Putamen (tissue), 1 donor: ENCODE data around the gene DCAF6.

Experiments
- DNase-seq: peaks from one replicate; pipeline ENCODE4 v3.0.0-alpha.2; 2016; ENCODE audit warnings: low spot score

The DCAF6 gene

DNA sequence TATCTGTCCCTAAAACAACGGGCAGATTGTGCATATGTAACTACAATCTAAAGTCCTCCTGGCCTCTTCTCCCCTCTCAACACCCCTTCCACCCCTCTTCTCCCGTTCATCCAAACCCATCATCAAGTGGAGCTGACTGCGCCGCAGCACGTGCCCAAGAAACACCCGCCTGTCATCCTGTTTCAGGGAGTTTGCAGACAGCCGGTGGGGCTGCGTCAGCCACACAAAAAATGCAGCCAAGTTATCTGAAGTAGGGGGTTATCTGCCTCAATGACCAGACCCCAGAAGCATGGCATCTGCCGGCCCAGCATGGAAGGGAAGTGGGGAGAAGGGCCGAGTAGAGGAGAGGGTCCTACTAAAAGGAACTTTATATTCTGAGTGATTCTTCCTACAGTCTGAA lies 151.2 kb downstream of the DCAF6 start:
- no peak for DNase-seq

DNA sequence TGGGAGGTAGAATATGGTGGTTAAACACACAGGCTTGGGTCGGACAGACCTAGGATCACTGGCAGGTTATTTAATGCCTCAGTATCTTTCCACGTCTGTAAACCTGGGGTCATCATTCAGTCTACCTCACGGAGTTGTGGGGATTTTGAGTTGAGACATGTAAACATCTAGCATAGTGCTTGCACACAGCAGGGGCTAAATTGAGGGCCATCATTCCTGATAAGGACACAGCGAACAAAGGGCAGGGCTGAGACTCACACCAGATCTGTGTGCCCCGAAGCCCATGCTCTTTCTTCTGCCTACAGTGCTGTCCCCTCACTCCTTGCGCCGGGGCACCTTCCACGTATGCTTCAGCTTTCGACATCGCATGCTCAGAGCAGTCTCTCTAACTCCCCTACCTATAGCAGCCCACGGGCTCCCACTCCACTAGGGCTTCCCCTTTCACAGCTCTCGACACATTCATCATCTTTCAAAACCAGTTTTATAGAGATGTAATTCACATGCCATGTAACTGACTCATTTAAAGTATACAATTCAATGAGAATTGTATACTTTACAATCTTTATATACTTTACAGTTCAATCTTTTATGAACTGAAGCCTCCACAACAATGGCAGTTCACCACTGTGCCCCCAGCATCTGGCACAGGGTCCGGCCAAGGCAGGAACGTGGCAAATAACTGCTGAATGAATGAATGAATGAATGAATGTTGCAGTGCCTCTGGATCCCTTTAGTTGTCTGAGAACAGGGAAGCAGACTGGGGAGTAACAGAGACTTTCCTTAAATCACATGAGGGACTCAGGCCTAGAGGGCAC lies 152.2 kb downstream of the DCAF6 start:
- no peak for DNase-seq

DNA sequence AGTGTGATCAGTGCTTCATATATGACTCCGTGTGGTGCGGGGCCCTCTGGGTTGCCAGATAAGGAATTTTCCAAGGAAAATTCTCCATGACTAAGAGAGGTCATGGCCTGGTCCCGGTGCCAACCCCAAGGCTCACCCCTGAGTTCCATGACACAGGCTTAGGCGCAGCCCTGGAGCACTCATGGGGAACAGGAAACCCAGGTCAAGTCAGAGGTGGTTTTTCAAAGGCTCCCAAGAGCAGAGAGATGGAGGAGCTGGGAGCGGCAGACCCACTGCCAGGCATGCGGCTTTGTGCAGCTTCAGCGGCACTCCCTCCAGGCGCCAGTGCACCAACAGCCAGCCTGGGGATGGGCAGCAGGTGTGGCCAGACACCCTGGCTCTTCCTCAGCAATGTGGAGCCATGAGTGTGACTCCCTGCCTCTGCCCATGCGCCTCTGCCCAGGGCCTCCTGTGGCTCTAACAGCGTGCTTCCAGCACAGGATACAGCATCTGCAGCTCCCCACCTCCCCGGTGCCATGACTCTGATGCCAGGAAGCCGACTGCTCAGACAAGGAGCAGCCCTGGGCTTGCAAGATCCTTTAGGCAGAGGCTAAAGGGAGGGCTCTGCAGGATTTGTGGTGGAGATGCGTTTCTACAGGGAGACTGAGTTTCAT lies 153.0 kb downstream of the DCAF6 start:
- DNase-seq: no peak

DNA sequence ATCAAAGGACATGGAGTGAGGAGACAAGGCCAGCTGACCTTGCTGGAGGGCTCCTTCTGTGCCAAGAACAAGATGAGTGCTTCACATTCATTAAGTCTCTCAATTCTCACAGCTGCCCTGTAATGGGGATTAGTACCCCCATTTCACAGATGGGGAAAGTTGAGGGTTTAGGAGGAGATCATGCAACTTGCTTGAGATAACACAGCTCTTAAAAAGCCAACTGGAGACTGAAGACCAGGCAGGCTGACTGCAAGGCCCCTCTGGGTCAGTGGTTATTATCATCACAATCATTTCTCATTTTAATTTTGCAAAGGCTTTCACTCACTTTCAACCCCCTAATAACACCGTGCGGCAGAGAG lies 153.5 kb downstream of the DCAF6 start:
- DNase-seq: no peak

DNA sequence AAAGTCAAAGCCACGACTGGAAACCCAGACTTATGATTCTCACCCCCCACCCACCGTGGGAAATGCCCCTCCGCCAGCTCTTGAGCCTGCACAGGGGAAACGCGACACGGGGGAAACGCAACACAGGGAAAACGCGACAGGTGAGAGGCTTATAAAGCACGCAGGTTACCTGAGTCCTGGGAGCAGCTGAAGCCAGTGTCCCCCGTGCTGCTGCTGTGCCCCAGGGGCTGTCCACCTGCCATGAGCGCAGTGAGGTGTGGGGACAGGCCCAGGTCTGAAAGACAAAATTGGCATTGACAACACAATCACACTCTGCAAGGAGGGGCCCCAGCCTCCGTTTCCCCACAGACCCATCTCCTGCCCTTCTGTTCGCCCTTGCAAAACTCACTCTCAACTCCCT lies 153.9 kb downstream of the DCAF6 start:
- no peak for DNase-seq

DNA sequence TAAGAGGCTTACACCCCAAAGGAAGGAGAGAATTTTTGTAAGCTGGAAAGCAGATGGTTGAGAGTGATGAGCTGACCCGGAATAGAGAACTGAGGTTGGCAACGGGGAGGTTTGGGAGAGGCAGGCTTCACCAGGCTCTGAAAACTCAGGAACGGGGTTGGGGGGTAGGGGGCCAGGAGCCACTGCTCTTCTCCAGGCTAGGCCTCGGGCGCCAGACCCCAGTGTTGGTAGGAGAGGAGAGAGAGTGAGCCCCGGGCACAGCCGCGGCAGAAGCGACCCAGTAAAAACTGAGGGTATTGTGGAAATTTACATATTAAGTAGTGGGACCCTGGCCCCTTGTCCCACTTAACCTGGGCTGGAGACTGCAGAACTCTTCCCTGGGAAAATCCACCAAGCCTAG lies 154.6 kb downstream of the DCAF6 start:
- DNase-seq: no peak

DNA sequence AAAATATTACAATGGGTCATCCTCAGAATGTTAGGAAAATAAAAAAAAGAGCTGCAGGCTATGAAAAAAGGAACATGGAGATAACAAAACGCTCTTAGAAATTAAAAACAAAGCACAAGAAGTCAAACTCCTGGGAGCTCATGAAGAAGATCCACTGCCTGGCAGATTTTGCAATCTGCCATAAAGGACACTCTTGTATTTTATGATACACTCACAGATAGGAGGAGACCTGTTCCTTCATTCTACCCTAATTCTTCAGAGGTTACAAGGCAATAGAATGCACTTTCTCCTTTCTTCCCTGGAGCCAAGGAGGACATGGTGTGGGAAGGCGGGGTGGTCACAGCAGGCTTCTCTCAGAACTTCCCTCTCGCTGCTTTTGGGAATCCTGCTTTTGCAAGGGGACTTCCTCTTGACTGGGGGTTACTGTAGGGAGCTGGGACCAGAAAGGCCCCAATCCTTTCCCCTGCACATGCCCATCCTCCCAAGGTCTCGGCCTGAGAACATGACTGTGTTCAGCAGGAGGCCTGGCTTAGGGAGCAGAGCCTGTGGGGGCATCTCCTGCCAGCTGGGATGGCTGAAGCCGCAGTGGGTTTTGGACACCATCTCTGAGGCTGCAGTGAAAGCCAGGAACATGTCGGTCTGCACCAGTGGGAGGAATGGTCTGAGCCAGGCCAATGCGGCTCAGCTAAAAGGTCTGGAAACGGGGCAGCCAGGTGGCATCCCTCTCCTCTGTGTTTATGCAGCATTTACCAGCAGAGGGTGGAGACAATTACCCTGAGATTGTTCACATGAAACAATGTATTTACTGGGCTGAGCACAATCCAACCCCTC lies 155.5 kb downstream of the DCAF6 start:
- no peak for DNase-seq

DNA sequence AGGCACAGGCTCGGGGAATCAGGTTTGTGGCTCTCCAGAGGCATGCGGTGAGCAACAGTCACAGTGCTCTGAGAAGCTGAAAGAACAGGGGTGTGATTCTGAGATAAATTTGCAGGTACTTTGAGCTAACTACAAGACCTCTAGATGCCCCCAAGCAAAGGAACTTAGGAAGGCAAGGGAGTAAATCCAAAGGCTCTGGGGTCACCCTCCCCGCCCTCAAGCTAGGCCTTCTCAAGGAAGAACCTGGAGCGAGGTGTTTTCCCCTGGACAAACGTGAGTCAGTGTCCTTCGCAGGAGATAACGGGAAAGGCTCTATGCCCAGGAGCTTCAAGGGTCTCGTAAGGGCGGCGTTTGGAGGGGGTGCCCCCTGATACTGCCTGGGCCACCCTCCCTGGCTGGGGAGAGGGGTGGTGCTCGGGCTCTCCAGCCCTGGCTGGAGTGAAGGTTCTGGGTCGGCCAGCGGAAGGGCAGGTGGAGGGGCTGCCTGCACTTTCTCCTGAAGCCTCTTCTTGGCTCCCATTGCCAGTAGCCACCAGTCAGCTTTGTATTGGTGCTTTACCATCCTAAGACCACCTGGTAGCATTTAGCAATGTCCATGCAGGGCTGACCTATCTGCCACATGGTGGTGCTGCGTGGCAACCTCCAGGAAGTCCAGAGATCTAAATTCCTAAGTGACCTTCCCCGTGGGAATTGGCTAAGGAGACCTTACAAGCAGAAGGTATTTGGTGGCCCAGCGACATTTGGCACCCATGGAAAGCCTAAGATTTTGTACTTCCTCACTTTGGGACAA lies 156.3 kb downstream of the DCAF6 start:
- DNase-seq: no peak

DNA sequence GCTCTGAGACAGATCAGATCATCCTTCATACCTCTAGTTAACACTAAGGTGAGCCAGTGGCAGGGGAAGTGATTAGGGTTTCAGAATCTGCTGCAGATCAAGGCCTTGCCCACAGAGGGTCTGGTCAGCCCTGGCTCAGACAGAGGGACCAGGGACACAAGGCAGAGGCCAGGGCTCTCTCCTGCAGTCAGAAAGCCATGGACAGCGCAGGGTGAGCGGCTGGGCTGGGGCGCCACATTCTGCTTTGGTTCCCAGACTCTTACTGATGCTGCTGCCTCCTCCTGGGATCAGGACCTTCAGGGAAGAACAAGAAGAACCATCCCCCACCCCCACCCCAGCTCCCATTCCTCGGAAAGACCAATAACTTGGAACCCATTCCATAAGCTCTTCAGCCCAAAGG lies 157.1 kb downstream of the DCAF6 start:
- no peak for DNase-seq

DNA sequence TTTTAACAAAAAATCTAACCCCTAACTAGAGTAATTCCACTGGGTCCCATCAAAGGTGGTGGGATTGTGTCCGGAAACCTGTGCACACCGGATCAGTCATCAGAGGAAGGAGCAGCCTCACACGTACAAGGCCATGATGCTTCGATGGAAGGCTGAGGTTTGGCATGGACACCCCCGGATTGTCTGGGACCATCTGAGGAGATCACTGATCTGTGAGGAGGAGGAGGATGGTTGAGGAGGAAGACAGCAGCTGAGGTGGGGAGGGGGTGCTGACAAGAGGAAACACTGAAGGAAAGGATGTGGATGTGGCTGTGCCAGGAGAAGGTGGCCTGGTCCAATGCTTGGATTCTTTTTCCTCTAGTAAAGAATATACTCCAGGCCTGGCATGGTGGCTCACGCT lies 159.0 kb downstream of the DCAF6 start:
- DNase-seq: no peak

DNA sequence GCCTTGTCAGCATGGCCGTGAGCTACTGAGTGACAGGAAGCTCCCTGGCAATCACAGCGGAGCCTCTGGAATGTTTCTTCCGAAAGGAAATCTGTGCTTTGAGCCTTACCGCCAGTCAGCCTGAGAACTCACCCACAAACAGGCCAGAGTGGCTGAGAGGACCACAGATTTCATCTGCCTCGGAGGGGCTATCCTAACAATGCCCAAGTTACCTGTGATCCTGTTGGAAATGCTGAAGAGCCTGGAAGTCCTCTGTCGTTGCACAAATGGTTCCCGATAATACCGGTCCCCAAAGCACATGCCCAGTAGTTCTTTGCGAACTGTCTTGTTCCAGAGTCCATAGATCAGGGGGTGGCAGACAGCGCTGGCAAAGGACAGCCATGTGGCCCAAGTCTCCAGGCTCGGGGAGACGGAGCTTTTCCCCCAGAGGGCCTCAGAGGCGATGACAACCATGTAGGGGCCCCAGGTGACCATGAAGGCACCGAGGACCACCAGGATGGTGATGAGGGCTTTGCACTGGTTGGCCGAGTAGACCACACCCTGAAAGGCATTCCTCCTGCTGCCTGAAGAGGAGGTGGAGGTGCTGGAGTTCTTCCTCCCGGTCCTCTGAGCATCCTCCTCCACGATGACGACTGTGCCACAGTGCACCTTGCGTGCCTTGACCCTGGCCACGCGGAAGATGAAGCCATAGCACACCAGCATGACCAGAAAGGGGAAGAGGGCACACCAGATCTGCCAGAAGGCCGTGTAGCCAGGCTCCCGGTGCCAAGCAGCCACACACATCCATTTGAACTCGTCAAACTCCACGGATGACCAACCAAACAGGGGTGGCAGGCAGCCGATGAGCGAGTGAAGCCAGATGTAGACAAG lies 160.0 kb downstream of the DCAF6 start:
- DNase-seq: no peak

DNA sequence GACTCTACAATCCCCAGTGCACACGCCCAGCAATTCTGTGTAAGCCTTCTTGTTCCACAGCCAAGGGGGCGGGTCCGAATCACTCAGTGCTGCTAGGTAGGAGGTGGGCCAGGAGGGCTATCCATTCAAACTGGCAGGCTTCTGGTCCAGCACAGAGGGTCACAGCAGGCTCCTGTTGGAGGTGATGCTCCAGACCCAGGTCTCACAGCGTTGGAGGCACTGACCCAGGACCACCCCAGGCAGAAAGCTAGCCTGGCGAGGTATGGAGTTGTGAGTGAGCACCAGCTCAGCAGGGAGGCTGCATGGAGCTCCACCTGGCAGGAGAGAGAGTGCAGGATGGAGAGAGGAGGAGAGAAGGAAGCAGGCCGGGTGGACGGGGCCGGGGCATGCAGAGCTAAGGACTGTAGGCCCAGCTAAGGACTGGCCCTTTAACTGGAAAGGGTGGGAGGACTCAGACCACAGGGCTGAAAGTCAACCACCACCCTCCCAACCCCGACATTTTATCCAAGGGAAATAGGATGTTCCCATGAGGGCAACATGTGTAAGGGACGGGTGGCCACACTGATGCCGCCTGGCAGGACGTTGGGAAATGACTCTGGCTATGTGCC lies 161.5 kb downstream of the DCAF6 start:
- DNase-seq: no peak

DNA sequence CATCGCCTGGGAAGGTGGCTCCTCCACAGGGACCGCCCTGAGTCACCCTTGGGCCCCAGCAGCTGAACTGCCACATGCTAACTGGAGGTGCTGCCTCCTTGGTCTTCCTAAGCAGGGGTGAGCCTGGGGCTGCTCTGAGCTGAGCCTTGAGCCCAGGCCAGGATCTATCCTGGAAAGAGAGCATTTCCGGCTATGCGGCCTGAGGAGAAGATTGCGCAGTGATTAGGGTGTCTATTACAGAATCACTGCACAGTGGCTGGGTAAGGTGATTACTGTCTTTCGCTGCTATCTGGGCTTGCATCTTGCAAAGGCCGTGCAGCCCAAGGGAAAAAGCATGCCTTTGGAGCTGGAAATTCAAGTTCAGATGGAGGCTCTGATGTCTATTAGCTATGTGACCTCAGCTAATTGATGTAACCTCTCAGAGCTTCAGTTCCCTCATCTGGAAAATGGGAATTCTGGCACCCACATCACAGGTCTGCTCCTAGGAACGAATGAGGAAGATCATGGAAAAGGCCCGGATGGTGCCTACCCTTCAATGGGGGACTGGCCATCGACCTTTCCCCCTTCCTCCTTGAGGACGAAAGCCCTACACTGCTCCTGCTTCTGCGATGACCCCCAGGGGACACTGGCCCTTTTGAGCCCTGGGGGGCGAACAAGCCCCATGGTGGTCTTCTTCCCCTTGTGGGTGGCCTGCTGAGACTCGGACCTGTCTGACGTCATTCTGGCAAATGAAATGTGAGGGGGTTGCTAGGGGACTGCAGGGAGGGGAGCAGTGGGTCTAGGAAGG lies 162.2 kb downstream of the DCAF6 start:
- no peak for DNase-seq

DNA sequence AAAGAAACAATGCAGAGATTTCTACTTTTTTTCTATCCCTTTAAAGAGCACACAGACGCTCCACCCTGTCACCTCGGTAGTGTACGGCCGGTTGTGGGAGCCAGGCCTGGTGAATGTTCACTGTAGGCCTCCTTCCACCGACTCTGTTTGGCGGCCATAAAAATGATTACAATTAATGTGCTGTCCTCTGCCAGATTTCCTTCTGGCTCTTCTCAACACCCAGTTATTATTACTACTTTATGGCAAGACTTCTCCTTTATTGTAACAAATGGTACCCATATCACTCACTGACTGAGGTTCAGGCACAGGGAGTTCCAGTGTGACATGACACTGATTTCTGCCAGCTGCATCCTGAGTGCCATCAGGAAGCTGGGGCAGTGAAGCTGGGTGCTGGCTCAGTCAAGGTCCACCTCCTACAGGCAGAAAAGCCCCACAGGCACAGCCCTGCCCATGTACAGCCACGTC lies 162.9 kb downstream of the DCAF6 start:
- no peak for DNase-seq

DNA sequence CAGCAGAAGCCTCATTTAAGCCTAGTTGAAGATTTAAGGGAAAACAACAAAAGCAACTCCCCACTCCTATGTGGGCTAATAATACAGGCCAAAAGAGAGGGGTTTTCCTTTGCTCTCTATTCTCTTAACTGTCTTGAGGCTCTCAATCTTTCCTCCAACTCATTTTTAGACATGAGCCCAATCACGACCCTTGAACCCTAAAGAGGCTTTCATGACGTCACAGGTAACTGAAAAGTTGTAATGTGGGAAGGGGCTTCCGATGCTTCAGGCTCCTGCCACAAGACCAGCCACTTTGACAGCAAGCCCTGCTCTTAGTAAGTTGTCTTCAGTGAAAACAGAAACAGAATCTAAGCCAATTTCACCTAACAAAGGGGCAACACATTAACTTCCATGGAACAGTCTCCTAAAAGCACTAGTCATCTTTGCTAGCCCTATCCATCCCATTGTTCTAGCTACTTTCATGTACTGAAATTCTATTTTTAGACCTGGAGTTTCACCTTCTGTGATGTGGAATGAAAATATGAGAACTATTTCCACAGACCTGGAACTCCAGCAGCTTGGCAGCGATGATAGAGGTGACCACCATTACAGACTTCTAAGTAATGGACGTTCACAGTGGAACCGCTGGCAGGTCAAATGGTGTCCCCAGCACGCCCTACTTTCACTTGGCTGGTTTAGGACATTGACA lies 164.0 kb downstream of the DCAF6 start:
- no peak for DNase-seq

DNA sequence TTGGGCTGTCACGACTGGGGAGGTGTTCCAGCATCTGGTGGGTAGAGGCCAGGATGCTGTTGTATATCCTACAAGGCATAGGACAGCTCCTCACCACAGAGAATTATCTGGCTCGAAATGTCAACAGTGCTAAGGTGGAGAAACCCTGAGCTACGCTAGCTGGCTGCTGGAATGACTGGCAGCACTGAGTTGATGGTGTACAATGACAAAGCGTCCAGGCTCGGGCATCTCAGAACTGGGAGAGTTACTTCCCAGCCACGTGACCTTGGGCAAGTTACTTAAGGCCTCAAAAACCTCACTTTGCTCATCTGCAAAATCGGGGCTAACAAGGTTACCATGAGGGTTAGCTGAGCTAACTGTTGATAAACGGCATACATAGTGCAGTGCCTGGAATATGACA lies 164.9 kb downstream of the DCAF6 start:
- DNase-seq: no peak

DNA sequence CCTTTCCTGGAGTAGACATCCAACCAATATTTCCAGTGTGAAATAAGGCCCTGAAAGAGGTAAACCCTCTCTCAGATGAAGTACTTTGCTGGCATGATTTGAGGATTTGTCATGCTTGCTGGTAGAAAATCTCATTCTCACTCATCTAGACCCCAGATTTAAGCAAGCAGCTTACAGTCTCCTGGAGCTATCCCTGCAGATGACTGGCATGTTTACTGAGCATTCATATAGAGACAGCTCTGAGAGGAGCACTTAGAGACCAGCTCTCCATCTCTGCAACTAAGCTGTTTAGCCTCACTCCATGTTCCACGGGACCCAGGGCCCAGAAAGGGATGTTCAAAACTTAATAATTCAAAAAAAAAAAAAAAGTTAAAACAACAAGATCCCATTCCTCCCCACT lies 166.0 kb downstream of the DCAF6 start:
- DNase-seq: no peak

DNA sequence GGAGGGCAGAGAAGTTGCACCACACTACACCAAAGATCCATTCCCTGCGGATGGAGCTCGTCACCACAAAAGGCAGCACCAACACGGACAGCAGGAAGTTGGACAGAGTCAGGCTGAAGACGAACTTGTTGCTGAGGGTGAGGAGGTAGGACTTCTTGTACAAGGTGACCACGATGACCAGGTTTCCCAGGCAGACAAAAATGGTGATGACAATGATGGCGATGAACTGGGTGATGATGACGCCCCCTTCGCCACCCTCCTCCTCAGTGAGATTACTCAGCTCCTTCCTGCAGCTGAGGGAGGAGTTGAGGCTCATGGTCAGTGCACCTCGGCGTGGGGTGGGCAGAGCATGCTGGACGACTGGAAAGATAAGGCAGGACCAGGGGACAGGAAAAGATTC lies 168.1 kb downstream of the DCAF6 start:
- no peak for DNase-seq

DNA sequence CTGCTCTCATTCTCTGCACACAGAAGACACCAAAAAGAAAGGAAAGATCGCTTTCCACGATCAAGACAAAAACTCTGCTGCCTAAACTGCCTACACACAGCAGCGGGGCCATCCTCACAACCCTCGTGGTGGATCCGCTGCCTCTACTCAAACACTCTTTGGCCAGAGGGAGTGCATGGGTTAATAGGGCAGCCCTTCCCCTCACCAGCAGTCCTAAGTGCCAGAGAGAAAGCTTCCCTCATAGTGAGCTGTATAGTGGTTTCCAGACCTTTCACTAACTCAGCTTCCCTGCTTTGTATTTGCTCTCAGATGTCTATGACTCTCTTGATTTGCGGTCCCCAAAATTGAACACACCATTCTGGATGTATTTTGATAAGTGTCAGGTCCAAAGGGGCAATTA lies 169.4 kb downstream of the DCAF6 start:
- no peak for DNase-seq
